ENCODE data around the gene FAM50B.

The FAM50B gene

GRCh38 chr6:3898265-3898994 is 49.3 kb downstream of the FAM50B start:
- DNase-seq: no peak

DNA sequence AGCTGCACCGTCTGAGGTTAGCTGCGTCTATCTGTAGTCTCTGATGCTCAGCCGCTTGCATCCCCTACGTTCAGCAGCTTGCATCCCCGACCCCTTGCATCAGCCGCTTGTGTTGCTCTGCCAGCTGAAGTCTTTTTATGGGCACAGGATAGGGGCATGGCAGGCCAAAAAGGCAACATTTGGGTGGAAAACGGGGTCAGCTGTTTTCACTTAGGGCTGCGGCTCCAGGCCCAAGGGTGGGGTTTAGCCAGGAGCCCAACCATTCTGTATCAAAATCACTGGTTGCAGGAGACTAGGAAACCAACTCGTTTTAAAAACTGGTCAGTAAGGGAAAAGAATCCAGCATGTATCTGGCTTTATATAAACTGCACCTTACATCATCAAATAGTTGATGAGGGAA is 49.9 kb downstream of the FAM50B start:
- no peak for DNase-seq

- DNase-seq: no peak
These were observed 50.8 kb downstream of the FAM50B start for GRCh38 chr6:3899970-3900439.
